Epithelial cell of proximal tubule (primary cell): Measurements from ENCODE around the gene TPRG1L. TPM values are rescaled to one million over a fixed set of nuclear protein-coding genes. Genes with fewer than 3 reads are reported as not detected.

Source experiments
- DNase-seq: peaks from one replicate; pipeline ENCODE4 v3.0.0-alpha.2; 2011; ENCODE audit warnings: low read depth
- H3K4me3 ChIP-seq: 2 replicates; pipeline ENCODE4 v1.5.1; 2011; ENCODE audit warnings: low read depth, mild to moderate bottlenecking, low read length
- CTCF ChIP-seq: conservative IDR thresholded peaks from 2 replicates; pipeline ENCODE4 v1.5.1; 2012; ENCODE audit warnings: low read depth, mild to moderate bottlenecking, low read length
- total RNA-seq: library from RNA; depleted of rRNA; stranded (reverse); fragments of >200 nt; gene quantifications from 2 replicates; pipeline ENCODE4 v1.2.3, GENCODE V29; 2015

TPRG1L gene
- total RNA-seq, 1 donor from 2014 or later: 8.1 TPM

DNA sequence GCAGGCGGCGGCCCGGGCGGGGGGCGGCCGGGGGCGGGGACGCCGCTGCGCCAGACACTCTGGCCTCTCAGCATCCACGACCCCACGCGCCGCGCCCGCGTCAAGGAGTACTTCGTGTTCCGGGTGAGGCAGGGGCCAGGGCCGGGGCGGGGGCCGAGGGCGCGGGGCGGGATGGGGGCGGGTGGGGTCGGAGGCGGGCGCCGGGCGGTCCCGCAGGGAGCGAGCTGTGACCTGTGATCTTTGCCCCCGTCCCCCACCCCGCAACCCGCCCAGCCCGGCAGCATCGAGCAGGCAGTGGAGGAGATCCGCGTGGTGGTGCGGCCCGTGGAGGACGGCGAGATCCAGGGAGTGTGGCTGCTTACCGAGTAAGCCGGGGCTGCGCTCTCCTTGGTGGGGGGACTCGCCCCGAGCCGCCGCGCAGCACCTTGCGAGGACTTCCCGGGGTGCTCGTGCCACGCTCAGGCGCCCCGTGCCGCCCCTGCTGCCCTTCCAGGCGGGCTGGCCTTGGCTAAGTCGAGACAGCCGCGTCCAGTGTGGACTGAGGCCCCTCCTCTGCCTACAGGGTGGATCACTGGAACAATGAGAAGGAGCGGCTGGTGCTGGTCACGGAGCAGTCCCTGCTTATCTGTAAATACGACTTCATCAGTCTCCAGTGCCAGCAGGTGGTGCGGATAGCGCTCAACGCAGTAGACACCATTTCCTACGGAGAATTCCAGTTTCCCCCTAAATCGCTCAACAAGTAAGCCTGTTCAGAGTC lies 514 bp downstream of the TPRG1L start:
- no peak for DNase-seq
- TF ChIP-seq CTCF: peak; percentile 13
- peak overlapping the region; percentile 73 for H3K4me3 ChIP-seq

GRCh38 chr1:3626025-3626424 lies 1.2 kb downstream of the TPRG1L start:
- TF ChIP-seq CTCF: no peak
- no peak for DNase-seq
- peak overlapping the region; percentile 73 for H3K4me3 ChIP-seq

DNA sequence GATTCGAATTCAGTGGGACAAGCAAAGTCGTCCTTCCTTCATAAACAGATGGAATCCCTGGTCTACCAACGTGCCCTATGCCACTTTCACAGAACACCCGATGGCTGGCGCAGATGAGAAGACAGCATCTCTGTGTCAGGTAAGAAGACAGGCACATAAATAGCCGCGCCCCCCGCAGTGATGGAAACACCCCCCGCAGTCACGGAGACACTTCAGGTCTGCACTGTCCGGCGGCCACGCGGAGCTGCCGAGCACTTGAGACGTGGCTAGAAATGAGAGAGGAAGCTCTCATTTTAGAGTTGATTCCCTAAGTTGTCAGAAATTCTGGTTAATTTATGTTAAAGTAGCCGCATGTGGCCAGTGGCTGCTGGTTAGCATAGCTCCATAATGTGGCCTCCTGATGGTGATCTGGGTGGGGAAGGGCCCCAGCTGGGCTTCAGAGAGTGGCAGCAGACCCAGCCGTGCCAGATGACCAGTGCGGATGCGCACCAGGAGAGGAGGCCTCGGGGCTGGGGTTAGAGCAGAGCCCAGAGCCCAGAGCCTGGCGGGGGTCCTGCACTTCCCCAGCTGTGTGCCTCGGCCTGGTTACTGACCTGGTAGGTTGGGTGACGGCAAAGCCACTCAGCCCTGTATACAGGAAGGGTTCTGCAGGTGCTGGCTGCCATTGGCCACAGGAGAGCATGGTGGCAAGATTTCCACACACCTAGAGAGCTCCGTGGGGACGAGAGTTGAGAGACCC lies 2.9 kb downstream of the TPRG1L start:
- no peak for DNase-seq
- TF ChIP-seq CTCF: no peak

GRCh38 chr1:3628445-3628844 lies 3.6 kb downstream of the TPRG1L start:
- H3K4me3 ChIP-seq: no peak overlapping the region
- no peak for DNase-seq
- TF ChIP-seq CTCF: no peak

More for the DNA sequence above, 2.9 kb downstream of the TPRG1L start:
- H3K4me3 ChIP-seq: no peak overlapping the region

DNA sequence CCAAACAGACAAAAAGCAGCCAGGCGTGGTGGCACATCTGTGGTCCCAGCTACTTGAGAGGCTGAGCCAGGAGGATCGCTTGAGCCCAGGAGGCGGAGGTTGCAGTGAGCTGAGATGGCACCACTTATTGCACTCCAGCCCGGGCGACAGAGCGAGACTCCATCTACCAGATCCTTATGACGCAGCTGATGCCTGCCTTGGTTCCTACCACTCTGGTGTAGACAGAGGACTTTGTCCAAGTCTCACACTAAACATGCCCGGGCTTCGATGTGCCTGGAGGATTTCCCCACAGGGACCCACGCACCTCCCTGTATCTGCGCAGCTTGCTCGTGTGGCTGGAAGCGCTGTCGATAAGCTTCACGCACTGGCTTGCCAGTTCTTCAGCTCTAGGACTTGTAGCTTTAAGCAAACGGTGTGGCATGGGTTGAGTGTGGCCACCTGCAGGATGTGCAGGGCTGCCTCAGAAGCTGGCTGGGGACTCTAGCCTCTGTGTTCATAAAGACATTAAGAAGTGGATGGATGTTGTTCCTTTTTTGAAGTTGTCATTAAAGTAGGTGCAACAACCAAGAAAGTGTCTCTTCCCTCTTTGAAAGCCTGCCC lies 4.8 kb downstream of the TPRG1L start:
- no peak for DNase-seq
- no peak overlapping the region for H3K4me3 ChIP-seq
- no peak for TF ChIP-seq CTCF

GRCh38 chr1:3630161-3630611 lies 5.4 kb downstream of the TPRG1L start:
- no peak overlapping the region for H3K4me3 ChIP-seq
- TF ChIP-seq CTCF: no peak
- DNase-seq: no peak
